Vagina (tissue), 2 donors: Measurements from ENCODE around the gene ALLC. TPM values are rescaled to one million over a fixed set of nuclear protein-coding genes. Genes with fewer than 3 reads are reported as not detected.

Experiments used
- DNase-seq, 2 donors: peaks; one replicate each; pipeline ENCODE4 v3.0.0-alpha.2; 2017; ENCODE audit errors: extremely low spot score in 2 of 2
- H3K27ac ChIP-seq: fragments of 200-600 bp; sonication (generic); one replicate; pipeline ENCODE4 v1.5.1; 2019
- H3K27me3 ChIP-seq: fragments of 200-600 bp; sonication (generic); one replicate; pipeline ENCODE4 v1.5.1; 2019
- H3K36me3 ChIP-seq, 2 donors: fragments of 200-600 bp; sonication (generic); one replicate each; pipeline ENCODE4 v1.5.1; 2017 to 2019
- H3K4me1 ChIP-seq: fragments of 200-600 bp; sonication (generic); one replicate; pipeline ENCODE4 v1.5.1; 2019
- H3K4me3 ChIP-seq, 2 donors: fragments of 200-600 bp; sonication (generic); 1 replicate in 1 of 2; 2 replicates in 1 of 2; pipeline ENCODE4 v1.5.1; 2016 to 2019
- H3K9me3 ChIP-seq: fragments of 200-600 bp; sonication (generic); one replicate; pipeline ENCODE4 v1.5.1; 2019
- CTCF ChIP-seq, 3 experiments: fragments of 450-650 bp in 2 of 3; fragments of 200-600 bp in 1 of 3; sonication (generic) in 1 of 3; IDR thresholded peaks; one replicate each; pipeline ENCODE4 v1.5.1; 2017 to 2019; ENCODE audit warnings: antibody characterized with exemption in 3 of 3, mild to moderate bottlenecking in 2 of 3, moderate library complexity in 2 of 3
- POLR2A ChIP-seq, 2 donors: fragments of 450-650 bp; IDR thresholded peaks; one replicate each; pipeline ENCODE4 v1.6.1; 2017; ENCODE audit warnings: antibody characterized with exemption in 2 of 2, mild to moderate bottlenecking in 2 of 2, moderate library complexity in 2 of 2
- POLR2AphosphoS5 ChIP-seq, 2 donors: sonication (generic); formaldehyde crosslinking; IDR thresholded peaks; one replicate each; pipeline ENCODE4 v1.9.0; 2017; ENCODE audit warnings: antibody characterized with exemption in 2 of 2, mild to moderate bottlenecking in 2 of 2, low read depth in 1 of 2; ENCODE audit not compliant: insufficient read depth in 1 of 2
- intact Hi-C: fragments of 100-400 bp; cut with DNase I; formaldehyde crosslinking; loops from one replicate; pipeline ENCODE4 v1.15.1; 2023
- total RNA-seq: library from RNA; depleted of rRNA; stranded (reverse); fragments of >200 nt; gene quantifications from one replicate; pipeline ENCODE4 v1.2.3, GENCODE V29; 2016

The ALLC gene
- total RNA-seq, 1 donor from 2014 or later, result not detected

- no peaks in the 10 kb centered on the region for H3K4me1 ChIP-seq
- peak in 1 of 2 donors; percentile 49 for DNase-seq
- no peaks in the 10 kb centered on the region for H3K27me3 ChIP-seq
- TF ChIP-seq POLR2A (IDR thresholded peaks at IDR 0.05) (no peak), POLR2AphosphoS5 (IDR thresholded peaks at IDR 0.05; ENCODE audit: insufficient read depth in 1 of 2, low read depth in 1 of 2) (no peak), CTCF (IDR thresholded peaks at IDR 0.05) (no peak)
- intact Hi-C loops, result no loop called here
- H3K9me3 ChIP-seq, result no peaks in the 10 kb centered on the region
- no peak overlapping the region for H3K4me3 ChIP-seq
- H3K36me3 ChIP-seq, result no peaks in the 10 kb centered on the region
- H3K27ac ChIP-seq, result no peak overlapping the region
Measured at GRCh38 chr2:3624059-3624794, 33.8 kb upstream of the ALLC start.

- H3K9me3 ChIP-seq, result no peaks in the 10 kb centered on the region
- H3K4me3 ChIP-seq, result no peak overlapping the region
- intact Hi-C loops, result no loop called here
- no peaks in the 10 kb centered on the region for H3K27me3 ChIP-seq
- H3K27ac ChIP-seq, result no peak overlapping the region
- H3K36me3 ChIP-seq, result no peaks in the 10 kb centered on the region
- TF ChIP-seq POLR2AphosphoS5 (IDR thresholded peaks at IDR 0.05; ENCODE audit: insufficient read depth in 1 of 2, low read depth in 1 of 2) (no peak), CTCF (IDR thresholded peaks at IDR 0.05) (no peak), POLR2A (IDR thresholded peaks at IDR 0.05) (no peak)
- DNase-seq, result peak; percentile 49 to 72
- no peaks in the 10 kb centered on the region for H3K4me1 ChIP-seq
Measured at GRCh38 chr2:3625186-3625585, 32.8 kb upstream of the ALLC start.

- intact Hi-C loops, result no loop called here
- Histone ChIP-seq H3K36me3 (no peaks in the 10 kb centered on the region), H3K4me3 (no peak overlapping the region), H3K27ac (no peak overlapping the region), H3K9me3 (no peaks in the 10 kb centered on the region), H3K4me1 (no peaks in the 10 kb centered on the region), H3K27me3 (no peaks in the 10 kb centered on the region)
- TF ChIP-seq POLR2AphosphoS5 (IDR thresholded peaks at IDR 0.05; ENCODE audit: insufficient read depth in 1 of 2, low read depth in 1 of 2), result no peak
- no peak for TF ChIP-seq CTCF (IDR thresholded peaks at IDR 0.05)
- TF ChIP-seq POLR2A (IDR thresholded peaks at IDR 0.05), result no peak
- DNase-seq, result peak in 1 of 2 donors; percentile 47
Measured at GRCh38 chr2:3626118-3626811, 31.7 kb upstream of the ALLC start.

GRCh38 chr2:3626812-3627499 lies 31.0 kb upstream of the ALLC start:
- no peaks in the 10 kb centered on the region for H3K4me1 ChIP-seq
- intact Hi-C loops, result no loop called here
- H3K4me3 ChIP-seq, result no peak overlapping the region
- TF ChIP-seq POLR2AphosphoS5 (IDR thresholded peaks at IDR 0.05; ENCODE audit: insufficient read depth in 1 of 2, low read depth in 1 of 2) (no peak), CTCF (IDR thresholded peaks at IDR 0.05) (no peak), POLR2A (IDR thresholded peaks at IDR 0.05) (no peak)
- no peak overlapping the region for H3K27ac ChIP-seq
- H3K27me3 ChIP-seq, result no peaks in the 10 kb centered on the region
- DNase-seq, result peak; percentile 60 to 85
- H3K36me3 ChIP-seq, result no peaks in the 10 kb centered on the region
- no peaks in the 10 kb centered on the region for H3K9me3 ChIP-seq
